HG02938 (cell line): Measurements from ENCODE around the gene CTDSPL.

Source experiments
- ATAC-seq: cut with Tn5 transposase; IDR thresholded peaks from one replicate; pipeline ENCODE4 v1.9.1; 2021; ENCODE audit warnings: mild to moderate bottlenecking, moderate library complexity; ENCODE audit not compliant: unreplicated experiment

Gene CTDSPL

GRCh38 chr3:37853691-37854413, 7.8 kb upstream of the CTDSPL start:
- ATAC-seq = no peak

- no peak for ATAC-seq
Measured at GRCh38 chr3:37855363-37855970, 6.2 kb upstream of the CTDSPL start.

- ATAC-seq = no peak
Measured at GRCh38 chr3:37856381-37856780, 5.3 kb upstream of the CTDSPL start.

GRCh38 chr3:37858742-37859141, 2.9 kb upstream of the CTDSPL start:
- no peak for ATAC-seq

- no peak for ATAC-seq
Measured at GRCh38 chr3:37859354-37859753, 2.3 kb upstream of the CTDSPL start.

- ATAC-seq = no peak
Measured at GRCh38 chr3:37859908-37860199, 1.8 kb upstream of the CTDSPL start.

- ATAC-seq = no peak
Measured at GRCh38 chr3:37862219-37862902, 681 bp downstream of the CTDSPL start.

GRCh38 chr3:37862903-37863815, 1.5 kb downstream of the CTDSPL start:
- ATAC-seq = no peak

GRCh38 chr3:37863949-37864822, 2.5 kb downstream of the CTDSPL start:
- ATAC-seq = no peak

GRCh38 chr3:37864904-37865303, 3.2 kb downstream of the CTDSPL start:
- no peak for ATAC-seq

GRCh38 chr3:37867144-37867543, 5.5 kb downstream of the CTDSPL start:
- ATAC-seq = no peak

GRCh38 chr3:37871858-37872257, 10.2 kb downstream of the CTDSPL start:
- no peak for ATAC-seq

- ATAC-seq = no peak
Measured at GRCh38 chr3:37872413-37873160, 10.9 kb downstream of the CTDSPL start.

- no peak for ATAC-seq
Measured at GRCh38 chr3:37876279-37876678, 14.6 kb downstream of the CTDSPL start.

- ATAC-seq = no peak
Measured at GRCh38 chr3:37882711-37883110, 21.0 kb downstream of the CTDSPL start.

GRCh38 chr3:37885814-37886213, 24.1 kb downstream of the CTDSPL start:
- ATAC-seq = no peak

- ATAC-seq = no peak
Measured at GRCh38 chr3:37886395-37886794, 24.7 kb downstream of the CTDSPL start.

GRCh38 chr3:37887062-37887461, 25.4 kb downstream of the CTDSPL start:
- no peak for ATAC-seq

GRCh38 chr3:37887824-37888223, 26.1 kb downstream of the CTDSPL start:
- ATAC-seq = no peak

- ATAC-seq = no peak
Measured at GRCh38 chr3:37888421-37888820, 26.7 kb downstream of the CTDSPL start.
